Upper lobe of left lung (tissue), 4 donors: Measurements from ENCODE around the gene IL5RA.

Experiments
- CTCF ChIP-seq, 6 experiments: fragments of 450-650 bp in 4 of 6; fragments of 200-600 bp in 2 of 6; sonication (generic) in 2 of 6; IDR thresholded peaks; one replicate each; pipeline ENCODE4 v1.5.1; 2016 to 2019; ENCODE audit warnings: antibody characterized with exemption in 6 of 6
- EP300 ChIP-seq, 4 donors: sonication (generic); formaldehyde crosslinking; IDR thresholded peaks; one replicate each; pipeline ENCODE4 v1.5.1; 2017; ENCODE audit warnings: antibody characterized with exemption in 4 of 4, control low read depth in 2 of 4
- POLR2A ChIP-seq, 4 donors: fragments of 450-650 bp; IDR thresholded peaks; one replicate each; pipeline ENCODE4 v1.5.1; 2016 to 2017; ENCODE audit warnings: antibody characterized with exemption in 4 of 4, mild to moderate bottlenecking in 2 of 4
- POLR2AphosphoS5 ChIP-seq, 2 donors: sonication (generic); formaldehyde crosslinking; IDR thresholded peaks; one replicate each; pipeline ENCODE4 v1.5.1; 2017; ENCODE audit warnings: antibody characterized with exemption in 2 of 2

- no peak for TF ChIP-seq CTCF (IDR thresholded peaks at IDR 0.05)
- TF ChIP-seq POLR2A (IDR thresholded peaks at IDR 0.05): no peak
- TF ChIP-seq EP300 (IDR thresholded peaks at IDR 0.05): no peak
- TF ChIP-seq POLR2AphosphoS5 (IDR thresholded peaks at IDR 0.05): no peak
Observed at GRCh38 chr3:3081381-3082233, 28.6 kb downstream of the IL5RA start.
